Stomach smooth muscle (tissue), 2 donors: ENCODE results near the gene SLC10A6.
A peak's percentile ranks its signal among the peaks of the same experiment; 100 is the strongest.

Source experiments
- H3K27ac ChIP-seq: one replicate; pipeline ENCODE4 v1.7.0; 2013; ENCODE audit warnings: mild to moderate bottlenecking, low read length, inconsistent platforms
- H3K27me3 ChIP-seq, 2 donors: one replicate each; pipeline ENCODE4 v1.7.0; 2013; ENCODE audit warnings: low read length in 2 of 2; ENCODE audit not compliant: insufficient read depth in 2 of 2, control insufficient read depth in 1 of 2
- H3K36me3 ChIP-seq, 2 donors: one replicate each; pipeline ENCODE4 v1.7.0; 2013; ENCODE audit warnings: low read length in 2 of 2; ENCODE audit not compliant: control insufficient read depth in 2 of 2, insufficient read depth in 2 of 2
- H3K4me1 ChIP-seq: one replicate; pipeline ENCODE4 v1.7.0; 2013; ENCODE audit warnings: low read length; ENCODE audit not compliant: control insufficient read depth, insufficient read depth
- H3K4me3 ChIP-seq, 2 donors: one replicate each; pipeline ENCODE4 v1.7.0; 2013; ENCODE audit warnings: low read length in 2 of 2
- H3K9ac ChIP-seq, 2 donors: one replicate each; pipeline ENCODE4 v1.7.0; 2013; ENCODE audit warnings: low read length in 2 of 2, mild to moderate bottlenecking in 1 of 2
- H3K9me3 ChIP-seq, 2 donors: one replicate each; pipeline ENCODE4 v1.7.0; 2013; ENCODE audit warnings: low read length in 2 of 2; ENCODE audit not compliant: control insufficient read depth in 2 of 2
- donor health status: healthy.
- donor health status: Pancreatic carcinoma.

The SLC10A6 gene, protein sequence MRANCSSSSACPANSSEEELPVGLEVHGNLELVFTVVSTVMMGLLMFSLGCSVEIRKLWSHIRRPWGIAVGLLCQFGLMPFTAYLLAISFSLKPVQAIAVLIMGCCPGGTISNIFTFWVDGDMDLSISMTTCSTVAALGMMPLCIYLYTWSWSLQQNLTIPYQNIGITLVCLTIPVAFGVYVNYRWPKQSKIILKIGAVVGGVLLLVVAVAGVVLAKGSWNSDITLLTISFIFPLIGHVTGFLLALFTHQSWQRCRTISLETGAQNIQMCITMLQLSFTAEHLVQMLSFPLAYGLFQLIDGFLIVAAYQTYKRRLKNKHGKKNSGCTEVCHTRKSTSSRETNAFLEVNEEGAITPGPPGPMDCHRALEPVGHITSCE

DNA sequence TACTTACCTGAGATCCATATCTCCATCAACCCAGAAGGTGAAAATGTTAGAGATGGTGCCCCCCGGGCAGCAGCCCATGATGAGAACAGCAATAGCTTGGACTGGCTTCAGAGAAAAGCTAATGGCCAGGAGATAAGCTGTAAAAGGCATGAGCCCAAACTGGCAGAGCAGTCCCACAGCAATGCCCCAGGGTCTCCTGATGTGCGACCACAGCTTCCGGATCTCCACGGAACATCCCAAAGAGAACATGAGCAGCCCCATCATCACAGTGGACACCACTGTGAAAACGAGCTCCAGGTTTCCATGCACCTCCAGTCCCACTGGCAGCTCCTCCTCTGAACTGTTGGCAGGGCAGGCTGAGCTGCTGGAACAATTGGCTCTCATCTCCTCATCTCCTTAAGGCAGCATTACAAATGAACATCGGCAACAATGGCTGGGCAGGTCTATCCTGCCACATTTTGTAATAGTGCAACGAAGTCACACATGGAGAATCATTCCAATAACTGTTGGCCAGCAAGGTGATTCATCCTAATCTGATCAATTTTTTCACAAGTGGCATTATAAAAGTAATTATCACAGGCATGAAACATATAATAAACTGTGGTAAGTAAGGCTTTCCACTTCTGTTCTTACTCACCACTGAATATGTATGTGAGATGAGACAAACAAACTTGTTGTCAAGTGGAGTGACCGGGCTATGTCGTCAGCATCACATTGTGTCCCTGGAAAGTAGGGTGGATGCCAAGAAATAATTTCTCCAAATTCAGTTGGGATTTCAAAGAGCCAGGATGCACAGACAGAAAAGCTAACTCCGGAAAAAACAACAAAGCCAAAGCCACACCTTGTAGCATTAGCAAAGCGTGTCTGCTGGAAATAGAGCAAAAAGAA, at the start of gene SLC10A6:
SLC10A6 (minus strand) TSS at position 653 of the 888 bp plus-strand sequence; CDS start at position 384, 269 bp downstream.
- Histone ChIP-seq H3K4me3 (peak within 1 kb of the TSS in 1 of 2 donors; percentile 15), H3K4me1 (peaks cover 3% of the 10 kb centered on the region), H3K36me3 (no peaks in the 10 kb centered on the region), H3K9me3 (no peaks in the 10 kb centered on the region), H3K27me3 (no peaks in the 10 kb centered on the region), H3K9ac (no peak within 1 kb of the TSS), H3K27ac (no peak within 1 kb of the TSS)

DNA sequence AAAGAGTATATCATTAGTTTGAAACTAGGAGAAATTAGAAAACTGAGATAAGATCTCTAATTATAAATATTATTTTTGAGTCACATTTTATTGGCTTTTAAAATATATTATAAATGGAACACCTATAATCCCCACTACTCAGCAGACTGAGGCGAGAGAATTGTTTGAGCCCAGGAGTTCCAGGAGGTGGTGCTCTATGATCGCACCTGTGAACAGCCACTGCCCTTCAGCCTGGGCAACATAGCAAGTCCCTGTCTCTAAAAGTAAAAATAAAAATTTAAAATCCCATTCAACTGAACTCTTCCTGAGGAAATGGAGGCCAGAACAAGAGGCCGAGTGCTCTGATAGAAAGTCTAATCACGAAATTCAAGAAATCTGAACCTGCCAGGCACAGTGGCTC, 49.4 kb upstream of the SLC10A6 start:
- no peaks in the 10 kb centered on the region for H3K4me1 ChIP-seq
- no peaks in the 10 kb centered on the region for H3K9me3 ChIP-seq
- H3K4me3 ChIP-seq = no peak overlapping the region
- no peaks in the 10 kb centered on the region for H3K36me3 ChIP-seq
- no peak overlapping the region for H3K27ac ChIP-seq
- H3K27me3 ChIP-seq = no peaks in the 10 kb centered on the region
- no peak overlapping the region for H3K9ac ChIP-seq

DNA sequence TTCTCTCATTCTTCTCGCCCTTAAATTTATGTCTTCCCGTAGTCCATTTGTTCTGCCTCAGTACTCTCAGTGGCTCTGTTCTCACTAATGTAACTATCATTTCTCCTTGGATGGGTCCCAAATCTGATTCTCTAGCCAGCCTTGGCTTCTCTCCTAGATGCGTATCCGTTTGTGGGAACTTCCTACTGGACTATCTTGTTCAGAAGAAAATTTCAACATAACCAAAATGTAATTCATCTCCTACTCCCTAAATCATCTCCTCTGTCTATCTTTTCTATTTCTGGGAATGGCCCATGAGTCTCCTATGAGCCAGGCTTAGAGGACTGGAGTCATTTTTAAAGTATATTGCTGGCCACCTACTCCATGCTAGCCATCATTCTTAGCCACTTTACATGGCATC, 47.4 kb upstream of the SLC10A6 start:
- Histone ChIP-seq H3K9ac (no peak overlapping the region), H3K9me3 (no peaks in the 10 kb centered on the region), H3K36me3 (no peaks in the 10 kb centered on the region), H3K4me1 (peaks cover 8% of the 10 kb centered on the region), H3K27me3 (no peaks in the 10 kb centered on the region), H3K4me3 (no peak overlapping the region), H3K27ac (no peak overlapping the region)

DNA sequence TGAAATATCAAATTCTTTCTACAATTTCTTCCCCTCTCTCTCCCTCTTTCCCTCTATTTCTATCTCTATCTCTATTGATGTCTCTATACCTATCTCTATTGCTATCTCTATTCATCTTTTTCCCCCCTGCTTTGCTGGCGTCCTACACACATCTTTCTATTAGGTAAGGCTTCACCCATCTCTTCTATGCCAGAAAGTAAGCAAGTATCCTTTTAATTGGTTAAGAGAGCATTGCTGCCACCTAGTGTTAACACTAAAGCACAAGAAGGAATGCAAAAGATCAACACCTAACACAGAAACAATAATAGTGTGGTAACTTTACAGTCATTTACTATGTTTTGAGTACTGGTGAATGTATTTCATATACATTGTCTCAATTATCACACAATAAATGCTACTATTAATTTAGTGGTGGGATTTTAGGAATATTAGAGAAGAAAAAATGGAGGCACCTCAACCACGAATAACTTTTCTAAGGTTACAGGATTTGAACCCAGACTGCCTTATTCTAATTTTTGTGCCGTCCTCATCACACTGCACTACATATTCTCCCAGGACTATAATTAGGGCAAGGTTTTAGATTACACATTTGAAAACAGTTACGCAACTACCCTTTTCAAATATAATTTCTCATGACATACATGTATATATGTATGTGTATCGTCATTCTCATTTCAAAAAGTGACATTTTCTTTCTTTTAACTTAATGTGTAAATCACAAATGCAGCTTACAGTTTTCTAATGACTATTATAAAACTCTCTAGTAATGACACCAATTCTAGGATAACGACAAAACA, 46.7 kb upstream of the SLC10A6 start:
- Histone ChIP-seq H3K9ac (no peak overlapping the region), H3K36me3 (no peaks in the 10 kb centered on the region), H3K27ac (no peak overlapping the region), H3K9me3 (no peaks in the 10 kb centered on the region), H3K4me3 (no peak overlapping the region), H3K4me1 (peaks cover 8% of the 10 kb centered on the region), H3K27me3 (no peaks in the 10 kb centered on the region)

DNA sequence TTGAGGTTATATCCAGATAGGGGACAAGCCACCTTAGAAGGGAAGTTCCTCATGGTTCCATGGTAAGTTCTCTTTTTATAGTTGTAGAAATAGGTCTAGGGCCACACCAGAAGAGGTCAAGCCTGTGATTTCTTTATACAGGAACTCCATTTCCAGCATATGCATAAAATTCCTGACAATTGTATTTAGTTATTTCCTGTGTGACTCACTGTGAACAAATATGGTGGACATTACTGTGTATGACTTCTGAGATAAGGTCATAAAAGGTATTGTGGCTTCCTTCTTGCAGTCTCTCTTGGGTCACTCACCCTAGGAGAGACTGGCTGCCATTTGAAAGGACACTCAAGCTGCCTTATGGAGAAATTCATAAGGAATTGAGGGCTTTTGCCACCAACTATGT, 45.3 kb upstream of the SLC10A6 start:
- no peak overlapping the region for H3K9ac ChIP-seq
- H3K4me3 ChIP-seq = no peak overlapping the region
- H3K9me3 ChIP-seq = no peaks in the 10 kb centered on the region
- no peaks in the 10 kb centered on the region for H3K36me3 ChIP-seq
- no peaks in the 10 kb centered on the region for H3K27me3 ChIP-seq
- H3K4me1 ChIP-seq = peaks cover 8% of the 10 kb centered on the region
- no peak overlapping the region for H3K27ac ChIP-seq

DNA sequence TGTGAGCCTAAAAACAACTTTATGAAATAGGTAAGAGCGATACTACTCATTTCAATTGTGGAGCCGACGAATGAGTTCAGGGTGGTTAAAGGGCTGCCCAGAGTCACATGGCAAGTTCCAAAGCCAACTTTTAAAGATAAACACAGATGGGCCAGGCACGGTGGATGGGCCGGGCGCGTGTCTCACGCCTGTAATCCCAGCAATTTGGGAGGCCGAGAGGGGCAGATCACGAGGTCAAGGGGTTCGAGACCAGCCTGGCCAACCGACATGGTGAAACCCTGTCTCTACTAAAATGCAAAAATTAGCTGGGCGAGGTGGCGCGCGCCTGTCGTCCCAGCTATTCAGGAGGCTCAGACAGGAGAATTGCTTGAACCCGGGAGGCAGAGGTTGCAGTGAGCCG, 44.0 kb upstream of the SLC10A6 start:
- H3K4me1 ChIP-seq = peaks cover 8% of the 10 kb centered on the region
- no peaks in the 10 kb centered on the region for H3K27me3 ChIP-seq
- no peaks in the 10 kb centered on the region for H3K9me3 ChIP-seq
- H3K36me3 ChIP-seq = no peaks in the 10 kb centered on the region
- no peak overlapping the region for H3K4me3 ChIP-seq
- H3K9ac ChIP-seq = peak overlapping the region in 1 of 2 donors; percentile 64
- H3K27ac ChIP-seq = no peak overlapping the region

DNA sequence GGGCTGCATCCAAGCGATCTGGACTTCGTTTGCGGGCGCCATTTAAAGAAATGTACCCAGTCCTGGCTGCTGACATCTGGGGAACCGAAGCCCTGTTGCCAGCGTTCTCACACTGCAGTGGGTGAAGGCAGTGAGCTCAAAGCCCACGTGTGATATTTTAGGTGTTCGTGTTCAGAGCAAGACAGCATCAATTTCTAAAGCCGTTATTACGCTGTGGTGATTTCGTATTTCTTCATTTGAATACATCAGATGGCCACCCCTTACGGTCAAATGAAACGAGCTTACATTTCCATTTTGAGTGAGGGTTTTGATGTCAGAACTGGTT, 43.4 kb upstream of the SLC10A6 start:
- Histone ChIP-seq H3K4me3 (peak overlapping the region; percentile 78 to 80), H3K27ac (peak overlapping the region; percentile 12), H3K27me3 (no peaks in the 10 kb centered on the region), H3K36me3 (no peaks in the 10 kb centered on the region), H3K9me3 (no peaks in the 10 kb centered on the region), H3K9ac (peak overlapping the region; percentile 64 to 71), H3K4me1 (peaks cover 8% of the 10 kb centered on the region)

DNA sequence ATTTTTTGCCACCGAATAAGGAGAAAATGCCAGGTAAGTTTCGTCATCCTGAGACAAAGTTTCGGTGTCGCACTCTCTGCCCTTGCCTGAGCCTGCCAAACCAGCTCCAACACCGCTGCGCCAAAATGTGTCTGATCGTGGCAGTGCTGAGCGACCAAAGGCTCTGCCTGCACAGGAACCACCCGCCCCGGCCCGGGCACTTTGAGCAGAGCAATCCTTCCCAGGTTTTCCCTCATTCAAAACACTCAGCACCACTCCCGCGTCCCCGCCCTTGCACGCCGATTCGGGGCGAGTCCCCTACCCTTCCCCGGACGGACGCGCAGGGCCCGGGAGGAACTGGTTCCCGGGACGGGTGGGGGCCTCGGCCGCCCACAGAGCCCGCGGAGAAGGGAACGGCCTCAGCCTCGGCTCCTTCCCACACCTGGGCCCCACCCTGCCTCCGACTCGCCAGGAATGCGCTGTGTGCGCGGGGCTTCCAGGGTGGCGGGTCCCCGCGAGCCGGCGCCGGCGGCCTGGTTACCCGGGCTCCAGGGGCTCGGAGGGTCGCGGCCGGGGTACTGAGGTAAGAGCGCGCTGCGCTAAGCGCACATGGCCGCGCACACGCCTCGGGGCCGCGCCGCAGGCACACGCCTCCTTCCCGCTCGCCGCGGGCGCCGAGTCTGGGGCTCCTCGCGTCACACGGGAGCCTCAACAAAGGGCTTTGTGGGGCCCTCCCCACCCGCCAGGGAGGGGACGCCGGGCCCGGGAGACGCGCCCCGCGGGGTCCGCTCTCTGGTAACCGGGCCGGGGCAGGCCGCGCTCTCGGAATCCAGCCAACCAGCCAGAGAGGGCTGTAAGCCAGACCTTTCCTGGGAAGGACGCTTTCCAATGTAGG, 42.8 kb upstream of the SLC10A6 start, which contains the start of gene C4orf36:
C4orf36 (minus strand) TSS at position 661 of the 874 bp plus-strand sequence. CDS start 902 bp downstream, outside the sequence.
- H3K9me3 ChIP-seq = no peaks in the 10 kb centered on the region
- H3K4me1 ChIP-seq = peaks cover 8% of the 10 kb centered on the region
- no peaks in the 10 kb centered on the region for H3K27me3 ChIP-seq
- peak within 1 kb of the TSS; percentile 78 to 80 for H3K4me3 ChIP-seq
- no peaks in the 10 kb centered on the region for H3K36me3 ChIP-seq
- H3K9ac ChIP-seq = peak within 1 kb of the TSS; percentile 64 to 71
- H3K27ac ChIP-seq = peak within 1 kb of the TSS; percentile 12

DNA sequence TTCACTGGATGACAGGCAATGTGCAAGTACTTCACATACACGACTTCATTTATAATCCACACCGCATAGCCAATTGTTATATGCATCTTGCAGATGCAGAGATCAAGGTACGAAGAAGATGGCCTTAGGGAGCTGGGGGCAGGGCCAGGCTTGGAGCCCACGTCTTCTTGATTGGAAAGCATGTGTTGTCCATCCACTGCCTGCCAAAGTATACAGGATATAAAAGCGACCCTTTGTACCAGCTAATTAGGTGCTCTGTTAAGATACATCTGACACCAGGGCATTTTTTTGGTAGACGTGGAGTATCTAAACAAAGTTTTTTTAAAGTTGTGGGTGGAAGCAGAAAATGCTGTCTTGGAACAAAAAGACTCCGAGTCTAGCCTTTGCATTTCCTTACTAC, 41.6 kb upstream of the SLC10A6 start:
- no peak overlapping the region for H3K27ac ChIP-seq
- H3K27me3 ChIP-seq = no peaks in the 10 kb centered on the region
- no peak overlapping the region for H3K4me3 ChIP-seq
- peaks cover 8% of the 10 kb centered on the region for H3K4me1 ChIP-seq
- no peaks in the 10 kb centered on the region for H3K9me3 ChIP-seq
- H3K9ac ChIP-seq = no peak overlapping the region
- H3K36me3 ChIP-seq = no peaks in the 10 kb centered on the region

DNA sequence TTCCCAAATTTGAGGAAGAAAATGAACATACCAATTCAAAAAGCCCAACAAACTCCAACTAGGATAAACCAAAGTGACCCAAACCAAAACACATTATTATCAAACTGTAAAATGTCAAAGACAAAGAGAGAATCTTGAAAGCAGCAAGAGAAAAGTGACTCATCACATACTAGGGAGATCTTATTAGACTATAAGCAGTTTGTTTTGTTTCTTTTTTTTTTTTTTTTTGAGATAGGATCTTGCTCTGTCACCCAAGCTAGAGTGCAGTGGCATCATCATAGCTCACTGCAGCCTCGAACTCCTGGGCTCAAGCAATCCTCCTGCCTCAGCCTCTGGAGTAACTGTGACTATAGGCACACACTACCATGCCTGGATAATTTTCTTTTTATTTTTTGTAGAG, 30.5 kb upstream of the SLC10A6 start:
- Histone ChIP-seq H3K27ac (no peak overlapping the region), H3K4me3 (no peak overlapping the region), H3K9me3 (peaks cover 8 to 17% of the 10 kb centered on the region in 2 donors), H3K4me1 (no peaks in the 10 kb centered on the region), H3K27me3 (no peaks in the 10 kb centered on the region), H3K9ac (no peak overlapping the region), H3K36me3 (no peaks in the 10 kb centered on the region)
